ENCODE results near the gene TADA3. TPM values are rescaled to one million over a fixed set of nuclear protein-coding genes. Genes with fewer than 3 reads are reported as not detected.

TADA3 gene
- total and polyA plus RNA-seq, 9 of the 15 experiments (the other 6 are each of a cell fraction or from before 2014, with no cell fraction given): 4.1 to 110 (median 74.8) TPM

DNA sequence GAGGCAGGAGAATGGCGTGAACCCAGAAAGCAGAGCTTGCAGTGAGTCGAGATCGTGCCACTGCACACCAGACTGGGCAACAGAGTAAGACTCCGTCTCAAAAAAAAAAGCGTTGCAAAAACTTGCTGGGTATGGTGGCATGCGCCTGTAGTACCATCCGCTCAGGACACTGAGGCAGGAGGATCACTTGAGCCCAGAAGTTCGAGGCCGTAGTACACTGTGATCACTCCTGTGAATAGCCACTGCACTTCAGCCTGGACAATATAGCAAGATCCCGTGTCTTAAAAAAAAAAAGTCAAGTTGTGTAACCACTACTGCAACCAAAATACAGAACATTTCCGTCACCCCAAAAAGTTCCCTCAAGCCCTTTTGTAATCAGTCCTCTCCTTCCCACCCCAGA lies 2.1 kb upstream of the TADA3 start:
- peaks cover 3% of the 10 kb centered on the region for H3K9me1 ChIP-seq (ENCODE audit: control insufficient read depth, insufficient read depth, low read length)
- no peaks in the 10 kb centered on the region for H3K27me3 ChIP-seq (ENCODE audit: control insufficient read depth in 2 of 2, insufficient read depth in 2 of 2, low read length in 2 of 2)
- WGBS (ENCODE audit: insufficient coverage, low coverage, missing lambda C conversion rate): 96% methylated on average over 10 of the region's 11 CpGs
- in situ Hi-C loops (cut with MboI): no loop called here
- no peak overlapping the region for H3K9ac ChIP-seq (ENCODE audit: insufficient read depth in 1 of 2, low read depth in 2 of 2, low read length in 2 of 2)
- peak; percentile 49 for TF ChIP-seq RBM25 (IDR thresholded peaks at IDR 0.05; ENCODE audit: low read depth, low read length, severe bottlenecking)
- peak; percentile 97 for TF ChIP-seq ZNF121 (CRISPR knock-in tag; conservative IDR thresholded peaks at IDR 0.05)
- 0 out of 2 replicates have a peak, but pooled peaks have one; percentile 15 for TF ChIP-seq POLR2A (conservative IDR thresholded peaks at IDR 0.05)
- TF ChIP-seq, protein P1, sequence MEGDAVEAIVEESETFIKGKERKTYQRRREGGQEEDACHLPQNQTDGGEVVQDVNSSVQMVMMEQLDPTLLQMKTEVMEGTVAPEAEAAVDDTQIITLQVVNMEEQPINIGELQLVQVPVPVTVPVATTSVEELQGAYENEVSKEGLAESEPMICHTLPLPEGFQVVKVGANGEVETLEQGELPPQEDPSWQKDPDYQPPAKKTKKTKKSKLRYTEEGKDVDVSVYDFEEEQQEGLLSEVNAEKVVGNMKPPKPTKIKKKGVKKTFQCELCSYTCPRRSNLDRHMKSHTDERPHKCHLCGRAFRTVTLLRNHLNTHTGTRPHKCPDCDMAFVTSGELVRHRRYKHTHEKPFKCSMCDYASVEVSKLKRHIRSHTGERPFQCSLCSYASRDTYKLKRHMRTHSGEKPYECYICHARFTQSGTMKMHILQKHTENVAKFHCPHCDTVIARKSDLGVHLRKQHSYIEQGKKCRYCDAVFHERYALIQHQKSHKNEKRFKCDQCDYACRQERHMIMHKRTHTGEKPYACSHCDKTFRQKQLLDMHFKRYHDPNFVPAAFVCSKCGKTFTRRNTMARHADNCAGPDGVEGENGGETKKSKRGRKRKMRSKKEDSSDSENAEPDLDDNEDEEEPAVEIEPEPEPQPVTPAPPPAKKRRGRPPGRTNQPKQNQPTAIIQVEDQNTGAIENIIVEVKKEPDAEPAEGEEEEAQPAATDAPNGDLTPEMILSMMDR (IDR thresholded peaks at IDR 0.05 in 2 of 3, conservative IDR thresholded peaks at IDR 0.05 in 1 of 3; ENCODE audit: insufficient read depth in 2 of 3, low read depth in 1 of 3, low read length in 3 of 3): no peak
- TF ChIP-seq ZNF76 (CRISPR knock-in tag; IDR thresholded peaks at IDR 0.05; ENCODE audit: borderline replicate concordance): no peak
- TF ChIP-seq ELF4 (CRISPR knock-in tag; IDR thresholded peaks at IDR 0.05): no peak
- TF ChIP-seq POLR2AphosphoS5 (IDR thresholded peaks at IDR 0.05; ENCODE audit: control insufficient read depth, insufficient read depth, low read depth, low read length): peak; percentile 22; the same call in 1 of the 2 replicates
- TF ChIP-seq HNRNPK (IDR thresholded peaks at IDR 0.05; ENCODE audit: low read depth, low read length, poor library complexity, severe bottlenecking): no peak
- no peak for TF ChIP-seq ZNF324 (CRISPR knock-in tag; IDR thresholded peaks at IDR 0.05)
- no peak for TF ChIP-seq ATF3 (IDR thresholded peaks at IDR 0.05)
- no peak for TF ChIP-seq ATF3 (CRISPR knock-in tag; conservative IDR thresholded peaks at IDR 0.05)
- no peak for TF ChIP-seq PHF21A (IDR thresholded peaks at IDR 0.05; ENCODE audit: borderline replicate concordance, low read depth)
- TF ChIP-seq, protein P2, sequence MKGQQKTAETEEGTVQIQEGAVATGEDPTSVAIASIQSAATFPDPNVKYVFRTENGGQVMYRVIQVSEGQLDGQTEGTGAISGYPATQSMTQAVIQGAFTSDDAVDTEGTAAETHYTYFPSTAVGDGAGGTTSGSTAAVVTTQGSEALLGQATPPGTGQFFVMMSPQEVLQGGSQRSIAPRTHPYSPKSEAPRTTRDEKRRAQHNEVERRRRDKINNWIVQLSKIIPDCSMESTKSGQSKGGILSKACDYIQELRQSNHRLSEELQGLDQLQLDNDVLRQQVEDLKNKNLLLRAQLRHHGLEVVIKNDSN (CRISPR knock-in tag; IDR thresholded peaks at IDR 0.05): no peak
- no peak for TF ChIP-seq SIRT6 (IDR thresholded peaks at IDR 0.05; ENCODE audit: low read depth, low read length)
- H3K27ac ChIP-seq (ENCODE audit: extremely low read depth, low read depth, low read length): no peak overlapping the region
- peaks cover 8 to 11% of the 10 kb centered on the region in 2 experiments; a peak in 4 of 5 replicates for H3K4me1 ChIP-seq (replicated peaks in 1 of 2; ENCODE audit: control insufficient read depth in 2 of 2, insufficient read depth in 2 of 2, low read length in 2 of 2)
- peaks cover 83% of the 10 kb centered on the region for H3K36me3 ChIP-seq (ENCODE audit: control insufficient read depth, insufficient read depth, low read length)
- no peak for DNase-seq (ENCODE audit: extremely low read depth in 1 of 4, low spot score in 3 of 4)
- H3K9me3 ChIP-seq (replicated peaks; ENCODE audit: control insufficient read depth, insufficient read depth, low read depth, low read length): no peaks in the 10 kb centered on the region
- no peak for FAIRE-seq
- H4K20me1 ChIP-seq (replicated peaks; ENCODE audit: control insufficient read depth, insufficient read depth, low read length): peaks cover 3% of the 10 kb centered on the region; the same call in 1 of the 2 replicates
- ChIA-PET CTCF (ENCODE audit: low intra/inter-chr PET ratio) (no interaction called here), POLR2A (interaction anchor here (1.3 to 2.9 kb wide), 4 partner anchors 11 to 22 kb away, joined by 3 to 49 read pairs (median 14); no protein-coding TSS in a partner anchor)
- peaks cover 69% of the 10 kb centered on the region for H3K79me2 ChIP-seq (ENCODE audit: control insufficient read depth, insufficient read depth, low read length)
- BruUV-seq (replicated peaks): no TSS peak
- intact Hi-C loops (cut with micrococcal nuclease): loop anchor here (5.0 to 10.0 kb wide), 2 partner anchors 77 to 290 kb away; no protein-coding TSS in a partner anchor
- ATAC-seq: no peak
- peak overlapping the region; percentile 99; the same call in 1 of the 2 replicates for H3K4me3 ChIP-seq
- H3K4me2 ChIP-seq (ENCODE audit: insufficient read depth, low read length): no peak overlapping the region
- H2AFZ ChIP-seq (ENCODE audit: low read depth, low read length): no peak overlapping the region

Measured in K562 (cell line).